Lower lobe of right lung (tissue), 2 donors: ENCODE measurements around the gene RNF151. TPM values are rescaled to one million over a fixed set of nuclear protein-coding genes. Genes with fewer than 3 reads are reported as not detected.

ENCODE experiments used
- ATAC-seq, 2 donors: fragments of 200-7000 bp; cut with Tn5 transposase; one replicate each; pipeline ENCODE4 v1.9.1; 2020 to 2022; ENCODE audit warnings: mild to moderate bottlenecking in 2 of 2, moderate library complexity in 2 of 2
- DNase-seq: peaks from one replicate; pipeline ENCODE4 v3.0.0-alpha.2; 2020
- H3K27ac ChIP-seq: fragments of 200-600 bp; one replicate; pipeline ENCODE4 v1.8.0; 2022
- H3K27me3 ChIP-seq: fragments of 200-600 bp; one replicate; pipeline ENCODE4 v1.8.0; 2022; ENCODE audit warnings: low read depth
- H3K36me3 ChIP-seq: fragments of 200-600 bp; one replicate; pipeline ENCODE4 v1.8.0; 2022; ENCODE audit warnings: mild to moderate bottlenecking
- H3K4me1 ChIP-seq: fragments of 200-600 bp; one replicate; pipeline ENCODE4 v1.8.0; 2022
- H3K4me3 ChIP-seq: fragments of 200-600 bp; one replicate; pipeline ENCODE4 v1.8.0; 2022; ENCODE audit warnings: mild to moderate bottlenecking
- H3K9me3 ChIP-seq: fragments of 200-600 bp; one replicate; pipeline ENCODE4 v1.8.0; 2022
- intact Hi-C: fragments of 100-400 bp; cut with DNase I; formaldehyde crosslinking; loops from one replicate; pipeline ENCODE4 v1.11.0; 2022
- total RNA-seq: library from RNA; stranded (reverse); fragmentation: NEBNext Ultra II Directional; extraction: Animal tissue kit (Norgen Biotek cat#: 25700); gene quantifications from one replicate; pipeline ENCODE4 v1.2.1, GENCODE V29; 2021
- TF ChIP-seq, protein P1 (sequence below): fragments of 200-600 bp; IDR thresholded peaks from one replicate; pipeline ENCODE4 v1.8.0; 2022; ENCODE audit warnings: antibody characterized with exemption, mild to moderate bottlenecking
- donor health status: DM: no; HTN: yes; CAD: no; lungs with severe emphysema.

Gene RNF151
- total RNA-seq, 1 donor from 2014 or later = not detected

DNA sequence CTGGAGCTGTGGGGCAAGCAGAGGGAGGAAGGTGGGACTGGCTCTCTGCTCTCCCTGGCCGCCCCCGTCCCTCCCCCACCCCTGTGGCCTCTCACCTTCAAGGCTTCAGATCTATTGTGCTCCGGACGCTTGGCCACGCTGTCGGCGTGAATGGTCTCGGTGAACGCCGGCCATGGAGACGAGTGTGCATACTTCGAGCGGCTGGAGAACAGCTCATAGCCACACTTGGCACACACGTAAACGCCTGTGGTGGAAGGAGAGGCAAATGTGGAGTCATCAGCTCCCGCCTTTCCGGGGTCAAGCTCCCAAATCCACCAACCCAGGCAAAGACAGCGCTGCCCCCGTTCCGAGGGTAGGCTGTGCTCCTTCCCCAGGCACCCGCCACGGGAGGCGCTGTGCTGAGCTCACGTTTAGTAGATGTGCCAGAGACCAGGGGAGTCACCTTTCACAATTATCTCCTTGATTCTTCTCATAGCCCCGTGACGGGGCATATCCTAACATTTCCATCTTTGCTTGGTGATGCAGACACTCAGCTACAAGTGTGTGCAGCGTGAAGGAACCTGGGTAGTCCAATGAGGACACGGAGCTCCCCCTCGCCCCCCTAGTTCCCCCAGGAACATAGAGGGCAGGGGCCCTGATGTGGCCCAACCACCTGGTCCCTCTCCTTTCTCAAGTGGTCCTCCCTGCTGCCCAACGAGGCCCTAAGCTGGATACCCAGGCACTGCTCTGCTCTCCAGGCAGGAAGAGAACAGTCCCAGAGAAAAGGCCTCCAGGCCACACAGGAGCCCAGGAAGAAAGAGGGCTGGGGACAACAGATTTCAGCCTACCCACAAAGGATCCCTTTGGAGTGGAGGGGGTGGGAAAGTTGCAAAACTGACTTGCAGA is 25.3 kb upstream of the RNF151 start:
- ATAC-seq (no peak), DNase-seq (no peak)
- intact Hi-C loops = no loop called here
- H3K4me1 ChIP-seq = peaks cover 17% of the 10 kb centered on the region
- peaks cover 41% of the 10 kb centered on the region for H3K36me3 ChIP-seq
- H3K27ac ChIP-seq = peak overlapping the region; percentile 71
- TF ChIP-seq, protein P1, sequence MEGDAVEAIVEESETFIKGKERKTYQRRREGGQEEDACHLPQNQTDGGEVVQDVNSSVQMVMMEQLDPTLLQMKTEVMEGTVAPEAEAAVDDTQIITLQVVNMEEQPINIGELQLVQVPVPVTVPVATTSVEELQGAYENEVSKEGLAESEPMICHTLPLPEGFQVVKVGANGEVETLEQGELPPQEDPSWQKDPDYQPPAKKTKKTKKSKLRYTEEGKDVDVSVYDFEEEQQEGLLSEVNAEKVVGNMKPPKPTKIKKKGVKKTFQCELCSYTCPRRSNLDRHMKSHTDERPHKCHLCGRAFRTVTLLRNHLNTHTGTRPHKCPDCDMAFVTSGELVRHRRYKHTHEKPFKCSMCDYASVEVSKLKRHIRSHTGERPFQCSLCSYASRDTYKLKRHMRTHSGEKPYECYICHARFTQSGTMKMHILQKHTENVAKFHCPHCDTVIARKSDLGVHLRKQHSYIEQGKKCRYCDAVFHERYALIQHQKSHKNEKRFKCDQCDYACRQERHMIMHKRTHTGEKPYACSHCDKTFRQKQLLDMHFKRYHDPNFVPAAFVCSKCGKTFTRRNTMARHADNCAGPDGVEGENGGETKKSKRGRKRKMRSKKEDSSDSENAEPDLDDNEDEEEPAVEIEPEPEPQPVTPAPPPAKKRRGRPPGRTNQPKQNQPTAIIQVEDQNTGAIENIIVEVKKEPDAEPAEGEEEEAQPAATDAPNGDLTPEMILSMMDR = no peak
- no peaks in the 10 kb centered on the region for H3K9me3 ChIP-seq
- no peaks in the 10 kb centered on the region for H3K27me3 ChIP-seq
- peak overlapping the region; percentile 71 for H3K4me3 ChIP-seq

DNA sequence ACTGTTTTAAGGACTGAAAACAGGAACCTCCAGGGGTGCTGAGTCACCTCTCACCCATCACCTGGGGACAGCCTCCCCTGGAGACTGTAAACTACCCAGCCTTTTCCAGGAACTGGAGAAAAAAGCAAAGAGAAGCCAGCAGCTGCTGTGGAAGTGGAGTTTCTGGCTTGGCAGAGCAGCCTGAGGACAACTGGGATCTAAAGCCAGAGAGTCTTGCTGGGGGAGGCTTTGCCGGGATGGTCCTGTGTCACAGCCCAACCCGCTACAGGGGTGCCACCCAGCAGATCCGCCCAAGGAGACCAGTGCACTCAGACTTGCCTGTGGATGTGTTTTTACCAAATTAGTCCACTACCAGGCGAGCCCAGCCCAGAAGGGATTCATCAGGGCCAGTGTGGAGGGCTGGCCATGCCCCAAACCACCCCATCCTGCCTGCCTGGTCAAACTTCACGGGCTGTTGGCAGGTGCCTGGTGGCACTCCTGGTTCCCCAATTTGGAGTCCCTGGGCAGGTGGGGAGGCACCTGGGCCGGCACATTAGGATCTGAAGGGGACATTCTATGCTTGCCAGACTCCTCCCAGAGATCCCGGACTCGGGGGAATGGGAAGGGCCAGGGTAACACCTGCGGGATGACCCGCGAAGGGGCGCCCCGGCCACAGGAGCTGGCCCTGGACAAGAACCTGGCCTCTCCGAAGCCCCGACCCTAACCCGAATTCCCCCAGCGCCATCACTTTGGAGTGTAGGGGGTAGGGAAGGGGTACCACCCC is 24.4 kb upstream of the RNF151 start:
- ATAC-seq (peak; percentile 1 to 4), DNase-seq (peak; percentile 60)
- peaks cover 37% of the 10 kb centered on the region for H3K36me3 ChIP-seq
- peaks cover 17% of the 10 kb centered on the region for H3K4me1 ChIP-seq
- H3K27me3 ChIP-seq = no peaks in the 10 kb centered on the region
- H3K4me3 ChIP-seq = peak overlapping the region; percentile 71
- TF ChIP-seq, protein P1 = no peak
- peak overlapping the region; percentile 71 for H3K27ac ChIP-seq
- H3K9me3 ChIP-seq = no peaks in the 10 kb centered on the region
- intact Hi-C loops = no loop called here

DNA sequence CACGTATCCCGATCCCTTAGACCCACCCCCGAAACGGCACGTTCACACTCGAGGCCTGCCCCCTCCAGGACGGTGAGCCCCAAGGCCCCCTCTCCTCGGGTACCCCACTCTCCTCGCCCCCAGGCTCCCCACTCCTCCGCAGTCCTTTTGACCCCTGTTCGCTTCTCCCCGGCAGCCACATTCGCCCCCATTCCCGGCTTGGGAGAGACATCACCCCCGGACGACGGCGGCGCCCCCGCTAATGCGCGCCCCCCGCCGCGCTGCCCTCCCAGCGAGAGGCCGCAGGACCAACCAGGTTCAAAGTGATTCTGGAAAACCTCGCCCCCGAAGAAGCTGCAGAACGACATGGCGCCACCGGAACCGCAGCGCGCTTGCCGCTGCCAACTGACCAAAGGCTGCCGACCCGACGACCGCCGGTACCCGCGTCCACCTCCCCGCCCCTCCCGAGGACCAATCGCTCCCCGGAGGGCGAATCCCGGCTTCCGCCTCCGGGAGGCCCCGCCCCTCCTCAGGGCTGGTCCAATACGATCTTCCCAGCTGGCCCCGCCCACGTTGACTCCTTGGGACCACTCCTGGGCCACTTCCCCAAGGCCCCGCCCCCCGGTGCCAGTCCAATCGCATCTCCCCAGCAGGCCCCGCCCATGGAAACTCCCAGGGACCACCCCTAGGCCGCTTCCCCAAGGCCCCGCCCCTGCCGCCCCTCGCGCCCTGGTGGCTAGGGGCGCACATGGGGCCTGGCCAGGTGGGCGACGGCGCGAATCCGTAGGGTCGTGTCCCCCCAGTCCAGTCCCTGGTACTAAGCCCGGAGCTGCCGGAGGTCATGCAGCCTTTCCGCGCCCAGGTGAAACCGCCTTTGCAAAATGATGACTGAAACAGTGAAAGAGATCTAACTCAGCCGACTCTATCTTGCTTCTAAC is 23.6 kb upstream of the RNF151 start, which contains the start of gene MSRB1:
MSRB1 (minus strand) TSS at position 390 of the 917 bp plus-strand sequence; CDS start at position 347, 43 bp downstream.
- Histone ChIP-seq H3K9me3 (no peaks in the 10 kb centered on the region), H3K27ac (peak within 1 kb of the TSS; percentile 71), H3K4me1 (peaks cover 17% of the 10 kb centered on the region), H3K4me3 (peak within 1 kb of the TSS; percentile 71), H3K27me3 (no peaks in the 10 kb centered on the region), H3K36me3 (peaks cover 28% of the 10 kb centered on the region)
- ATAC-seq (peak; percentile 97), DNase-seq (peak; percentile 100)
- TF ChIP-seq, protein P1 = no peak
- intact Hi-C loops = no loop called here

DNA sequence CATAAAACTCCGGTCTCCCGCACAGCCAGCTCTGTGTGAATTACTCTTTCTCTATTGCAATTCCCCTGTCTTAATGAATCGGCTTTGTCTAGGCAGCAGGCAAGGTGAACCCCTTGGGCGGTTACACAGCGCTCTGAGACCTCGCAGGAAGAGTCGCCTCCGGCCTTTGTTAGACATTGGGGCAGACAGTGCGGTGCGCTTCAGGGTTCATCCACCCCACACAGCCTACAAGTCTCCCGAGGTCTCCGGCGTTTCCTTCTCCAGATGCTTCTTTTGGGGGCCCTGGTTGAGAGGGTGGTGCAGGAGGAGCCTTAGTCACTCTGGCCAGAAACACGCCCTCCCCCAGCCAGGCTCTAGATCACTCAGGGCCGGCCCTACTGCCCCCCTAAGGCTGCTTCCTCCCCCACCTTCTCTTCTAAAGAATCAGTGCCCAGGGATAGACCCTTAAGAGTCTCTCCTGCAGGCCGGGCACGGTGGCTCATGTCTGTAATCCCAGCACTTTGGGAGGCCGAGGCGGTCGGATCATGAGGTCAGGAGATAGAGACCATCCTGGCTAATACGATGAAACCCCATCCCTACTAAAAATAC is 21.9 kb upstream of the RNF151 start:
- no peak for ATAC-seq
- TF ChIP-seq, protein P1 = no peak
- Histone ChIP-seq H3K9me3 (no peaks in the 10 kb centered on the region), H3K4me3 (no peak overlapping the region), H3K36me3 (peaks cover 12% of the 10 kb centered on the region), H3K4me1 (peaks cover 17% of the 10 kb centered on the region), H3K27me3 (no peaks in the 10 kb centered on the region), H3K27ac (no peak overlapping the region)
- intact Hi-C loops = no loop called here
- no peak for DNase-seq
